Activated T-helper 17 cell treated with anti-CD3 and anti-CD28 coated beads, Interleukin-2, amount 50 U/mL, for 72 hours (primary cell): ENCODE data around the gene TOR2A. TPM values are rescaled to one million over a fixed set of nuclear protein-coding genes. Genes with fewer than 3 reads are reported as not detected.
"Not testable (repeated sequence)": the region's sequence is repeated elsewhere in the genome, so short reads cannot be mapped to it uniquely, and the experiment has no call there.

ENCODE experiments used
- ATAC-seq: fragments of 150-1000 bp; cut with Tn5 transposase; replicated peaks from 2 replicates; pipeline ENCODE4 v1.10.0; 2021; ENCODE audit warnings: mild to moderate bottlenecking, moderate library complexity
- H3K27ac Mint-ChIP-seq: one replicate; pipeline ENCODE4 v1.8.0; 2022; ENCODE audit warnings: mixed read lengths
- H3K27me3 Mint-ChIP-seq: one replicate; pipeline ENCODE4 v1.8.0; 2022; ENCODE audit warnings: mixed read lengths
- H3K36me3 Mint-ChIP-seq: one replicate; pipeline ENCODE4 v1.8.0; 2022; ENCODE audit warnings: low read depth, mild to moderate bottlenecking, mixed read lengths
- H3K4me1 Mint-ChIP-seq: one replicate; pipeline ENCODE4 v1.8.0; 2022; ENCODE audit warnings: mixed read lengths
- H3K4me3 Mint-ChIP-seq: one replicate; pipeline ENCODE4 v1.8.0; 2022; ENCODE audit warnings: mild to moderate bottlenecking, mixed read lengths
- H3K9me3 Mint-ChIP-seq: one replicate; pipeline ENCODE4 v1.8.0; 2022; ENCODE audit warnings: mixed read lengths
- total RNA-seq, 2 donors: library from RNA; stranded (reverse); gene quantifications; one replicate each; pipeline ENCODE4 v1.2.3, GENCODE V29; 2022

TOR2A gene
- total RNA-seq, 2 donors from 2014 or later = 8.5 to 15.7 TPM

GRCh38 chr9:127758843-127759242 lies 23.7 kb upstream of the TOR2A start:
- peaks cover 52% of the 10 kb centered on the region for H3K36me3 Mint-ChIP-seq
- H3K9me3 Mint-ChIP-seq = no peaks in the 10 kb centered on the region
- ATAC-seq = no peak
- H3K27me3 Mint-ChIP-seq = no peaks in the 10 kb centered on the region
- H3K27ac Mint-ChIP-seq = peak overlapping the region; percentile 46
- no peak overlapping the region for H3K4me3 Mint-ChIP-seq
- H3K4me1 Mint-ChIP-seq = peaks cover 16% of the 10 kb centered on the region

GRCh38 chr9:127756776-127757175 lies 21.7 kb upstream of the TOR2A start:
- H3K4me1 Mint-ChIP-seq = not testable (repeated sequence)

GRCh38 chr9:127756233-127756632 lies 21.1 kb upstream of the TOR2A start:
- peaks cover 48% of the 10 kb centered on the region for H3K36me3 Mint-ChIP-seq
- no peak for ATAC-seq
- no peak overlapping the region for H3K4me3 Mint-ChIP-seq
- peaks cover 10% of the 10 kb centered on the region for H3K4me1 Mint-ChIP-seq
- H3K27ac Mint-ChIP-seq = no peak overlapping the region
- no peaks in the 10 kb centered on the region for H3K27me3 Mint-ChIP-seq
- no peaks in the 10 kb centered on the region for H3K9me3 Mint-ChIP-seq

More at GRCh38 chr9:127756776-127757175, 21.7 kb upstream of the TOR2A start:
- H3K9me3 Mint-ChIP-seq, ATAC-seq, H3K27me3 Mint-ChIP-seq, H3K27ac Mint-ChIP-seq, H3K4me3 Mint-ChIP-seq: not testable (repeated sequence)
- H3K36me3 Mint-ChIP-seq = peaks cover 47% of the 10 kb centered on the region

GRCh38 chr9:127755061-127756060 lies 20.3 kb upstream of the TOR2A start:
- H3K9me3 Mint-ChIP-seq = no peaks in the 10 kb centered on the region
- H3K27me3 Mint-ChIP-seq = no peaks in the 10 kb centered on the region
- peaks cover 51% of the 10 kb centered on the region for H3K36me3 Mint-ChIP-seq
- peaks cover 13% of the 10 kb centered on the region for H3K4me1 Mint-ChIP-seq
- no peak overlapping the region for H3K27ac Mint-ChIP-seq
- H3K4me3 Mint-ChIP-seq = no peak overlapping the region
- ATAC-seq = no peak

- H3K9me3 Mint-ChIP-seq = no peaks in the 10 kb centered on the region
- H3K27ac Mint-ChIP-seq = no peak overlapping the region
- peaks cover 60% of the 10 kb centered on the region for H3K36me3 Mint-ChIP-seq
- H3K4me3 Mint-ChIP-seq = no peak overlapping the region
- H3K4me1 Mint-ChIP-seq = peaks cover 13% of the 10 kb centered on the region
- H3K27me3 Mint-ChIP-seq = no peaks in the 10 kb centered on the region
- no peak for ATAC-seq
These were observed 19.3 kb upstream of the TOR2A start for GRCh38 chr9:127754099-127755060.

- Mint-ChIP-seq H3K9me3 (no peaks in the 10 kb centered on the region), H3K36me3 (peaks cover 61% of the 10 kb centered on the region)
These were observed 18.5 kb upstream of the TOR2A start for GRCh38 chr9:127753622-127754021.

GRCh38 chr9:127753148-127753547 lies 18.1 kb upstream of the TOR2A start:
- H3K27me3 Mint-ChIP-seq = no peaks in the 10 kb centered on the region
- peaks cover 61% of the 10 kb centered on the region for H3K36me3 Mint-ChIP-seq
- no peak overlapping the region for H3K4me3 Mint-ChIP-seq
- H3K9me3 Mint-ChIP-seq = no peaks in the 10 kb centered on the region
- peaks cover 8% of the 10 kb centered on the region for H3K4me1 Mint-ChIP-seq
- ATAC-seq = no peak
- peak overlapping the region; percentile 65 for H3K27ac Mint-ChIP-seq

More at GRCh38 chr9:127753622-127754021, 18.5 kb upstream of the TOR2A start:
- no peak overlapping the region for H3K4me3 Mint-ChIP-seq
- H3K4me1 Mint-ChIP-seq = peaks cover 10% of the 10 kb centered on the region
- no peak overlapping the region for H3K27ac Mint-ChIP-seq
- ATAC-seq = no peak
- H3K27me3 Mint-ChIP-seq = no peaks in the 10 kb centered on the region

- Mint-ChIP-seq H3K4me3 (no peak overlapping the region), H3K27ac (no peak overlapping the region), H3K9me3 (no peaks in the 10 kb centered on the region), H3K4me1 (peaks cover 8% of the 10 kb centered on the region), H3K36me3 (peaks cover 66% of the 10 kb centered on the region), H3K27me3 (no peaks in the 10 kb centered on the region)
- no peak for ATAC-seq
These were observed 16.4 kb upstream of the TOR2A start for GRCh38 chr9:127751269-127752054.

- no peak overlapping the region for H3K27ac Mint-ChIP-seq
- H3K27me3 Mint-ChIP-seq = no peaks in the 10 kb centered on the region
- ATAC-seq = no peak
- peaks cover 8% of the 10 kb centered on the region for H3K4me1 Mint-ChIP-seq
- no peak overlapping the region for H3K4me3 Mint-ChIP-seq
- no peaks in the 10 kb centered on the region for H3K9me3 Mint-ChIP-seq
- peaks cover 87% of the 10 kb centered on the region for H3K36me3 Mint-ChIP-seq
These were observed 14.1 kb upstream of the TOR2A start for GRCh38 chr9:127749090-127749787.

GRCh38 chr9:127746959-127747569 lies 12.0 kb upstream of the TOR2A start:
- peak overlapping the region; percentile 28 for H3K27ac Mint-ChIP-seq
- peaks cover 98% of the 10 kb centered on the region for H3K36me3 Mint-ChIP-seq
- ATAC-seq = no peak
- H3K4me3 Mint-ChIP-seq = no peak overlapping the region
- no peaks in the 10 kb centered on the region for H3K27me3 Mint-ChIP-seq
- H3K9me3 Mint-ChIP-seq = no peaks in the 10 kb centered on the region
- H3K4me1 Mint-ChIP-seq = peaks cover 3% of the 10 kb centered on the region

- Mint-ChIP-seq H3K36me3 (peaks cover 89% of the 10 kb centered on the region), H3K9me3 (no peaks in the 10 kb centered on the region), H3K27me3 (no peaks in the 10 kb centered on the region), H3K4me1 (no peaks in the 10 kb centered on the region), H3K4me3 (no peak overlapping the region), H3K27ac (no peak overlapping the region)
- ATAC-seq = no peak
These were observed 9.5 kb upstream of the TOR2A start for GRCh38 chr9:127744398-127745110.

- H3K27me3 Mint-ChIP-seq = no peaks in the 10 kb centered on the region
- H3K9me3 Mint-ChIP-seq = no peaks in the 10 kb centered on the region
- ATAC-seq = no peak
- no peak overlapping the region for H3K27ac Mint-ChIP-seq
- peaks cover 86% of the 10 kb centered on the region for H3K36me3 Mint-ChIP-seq
- H3K4me3 Mint-ChIP-seq = no peak overlapping the region
- no peaks in the 10 kb centered on the region for H3K4me1 Mint-ChIP-seq
These were observed 7.5 kb upstream of the TOR2A start for GRCh38 chr9:127742435-127743088.
